Stimulated activated CD8-positive, alpha-beta memory T cell treated with anti-CD3 and anti-CD28 coated beads, Interleukin-2, amount 100 ng/mL, for 48 hours (primary cell): Measurements from ENCODE around the gene MEX3D.
"Not testable (repeated sequence)": the region's sequence is repeated elsewhere in the genome, so short reads cannot be mapped to it uniquely, and the experiment has no call there.

Source experiments
- DNase-seq, 2 donors: peaks; one replicate each; pipeline ENCODE4 v3.0.0-alpha.2; 2020; ENCODE audit warnings: low read depth in 2 of 2

MEX3D gene

DNA sequence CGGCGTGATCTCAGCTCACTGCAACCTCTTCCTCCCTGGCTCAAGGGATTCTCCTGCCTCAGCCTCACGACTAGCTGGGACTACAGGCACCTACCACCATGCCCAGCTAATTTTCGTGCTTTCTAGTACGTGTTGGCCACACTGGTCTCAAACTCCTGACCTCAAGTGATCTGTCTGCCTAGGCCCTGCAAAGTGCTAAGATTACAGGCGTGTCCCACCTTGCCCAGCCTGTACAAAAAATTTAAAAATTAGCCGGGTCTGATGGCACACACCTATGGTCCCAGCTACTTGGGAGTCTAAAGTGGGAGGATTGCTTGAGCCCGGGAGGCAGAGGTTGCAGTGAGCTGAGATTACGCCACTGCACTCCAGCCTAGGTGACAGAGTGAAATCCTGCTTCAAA lies 4.7 kb upstream of the MEX3D start:
- no peak for DNase-seq

DNA sequence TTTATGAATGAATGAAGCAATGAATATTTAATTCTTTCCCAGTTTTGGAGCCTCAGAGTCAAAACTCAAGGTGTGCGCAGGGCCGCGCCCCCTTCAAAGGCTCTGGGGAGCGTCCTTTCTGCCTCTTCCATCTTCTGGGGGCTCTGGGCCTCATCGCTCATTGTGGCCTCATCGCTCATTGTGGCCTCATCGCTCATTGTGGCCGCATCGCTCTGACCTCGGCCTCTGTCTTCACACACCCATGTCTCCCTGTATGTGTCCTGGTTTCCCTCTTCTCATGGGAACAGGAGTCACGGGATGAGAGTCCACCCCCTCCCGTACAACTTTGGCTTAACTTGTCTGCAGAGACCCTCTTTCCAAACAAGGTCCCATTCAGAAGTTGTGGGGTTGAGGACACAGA lies 3.2 kb upstream of the MEX3D start:
- no peak for DNase-seq

GRCh38 chr19:1570836-1571235 lies 2.7 kb upstream of the MEX3D start:
- no peak for DNase-seq

GRCh38 chr19:1569997-1570396 lies 1.9 kb upstream of the MEX3D start:
- no peak for DNase-seq

- no peak for DNase-seq
These were observed 287 bp downstream of the MEX3D start for GRCh38 chr19:1567848-1568227.

DNA sequence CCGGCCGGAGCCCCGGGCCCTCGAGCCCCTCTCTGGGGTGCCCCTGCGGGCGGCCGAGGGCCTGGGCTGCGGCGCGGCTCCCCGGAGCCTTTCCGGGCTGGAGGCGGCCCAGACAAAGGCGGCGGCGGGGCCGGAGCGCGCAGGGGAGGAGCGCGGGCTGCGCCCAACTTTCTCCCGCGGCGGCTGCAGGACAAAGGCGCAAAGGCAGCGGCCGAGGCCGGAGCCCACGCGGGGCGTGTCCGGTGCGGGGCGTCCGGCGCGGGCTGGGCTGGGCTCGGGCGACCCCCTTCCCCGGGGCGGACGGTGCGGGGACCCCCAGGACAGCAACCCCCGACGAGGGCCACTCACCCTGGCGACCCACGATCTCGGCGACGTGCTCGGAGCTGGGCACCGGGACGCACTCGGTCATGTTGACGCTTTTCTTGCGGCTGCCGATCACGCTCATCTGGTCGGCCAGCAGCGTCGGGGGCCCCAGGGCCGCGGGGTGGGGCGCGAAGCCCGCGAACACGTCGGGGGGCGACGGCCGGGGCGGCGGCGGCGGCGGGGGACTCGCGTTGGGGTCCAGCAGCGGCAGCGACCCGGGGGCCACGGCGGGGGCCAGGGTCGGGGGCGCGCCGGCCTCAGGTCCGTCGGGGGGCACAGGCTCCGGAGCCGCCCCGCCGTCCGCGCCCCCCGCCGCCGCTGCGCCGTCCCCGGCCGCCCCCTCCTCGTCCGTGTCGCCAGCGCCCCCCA lies 843 bp downstream of the MEX3D start:
- DNase-seq, result no peak

GRCh38 chr19:1566392-1567115 lies 1.6 kb downstream of the MEX3D start:
- no peak for DNase-seq

GRCh38 chr19:1563251-1563650 lies 4.9 kb downstream of the MEX3D start:
- no peak for DNase-seq

GRCh38 chr19:1561236-1561842 lies 6.8 kb downstream of the MEX3D start:
- DNase-seq, result no peak

- DNase-seq, result no peak
These were observed 7.7 kb downstream of the MEX3D start for GRCh38 chr19:1560286-1560882.

GRCh38 chr19:1558552-1558951 lies 9.6 kb downstream of the MEX3D start:
- DNase-seq, result no peak

DNA sequence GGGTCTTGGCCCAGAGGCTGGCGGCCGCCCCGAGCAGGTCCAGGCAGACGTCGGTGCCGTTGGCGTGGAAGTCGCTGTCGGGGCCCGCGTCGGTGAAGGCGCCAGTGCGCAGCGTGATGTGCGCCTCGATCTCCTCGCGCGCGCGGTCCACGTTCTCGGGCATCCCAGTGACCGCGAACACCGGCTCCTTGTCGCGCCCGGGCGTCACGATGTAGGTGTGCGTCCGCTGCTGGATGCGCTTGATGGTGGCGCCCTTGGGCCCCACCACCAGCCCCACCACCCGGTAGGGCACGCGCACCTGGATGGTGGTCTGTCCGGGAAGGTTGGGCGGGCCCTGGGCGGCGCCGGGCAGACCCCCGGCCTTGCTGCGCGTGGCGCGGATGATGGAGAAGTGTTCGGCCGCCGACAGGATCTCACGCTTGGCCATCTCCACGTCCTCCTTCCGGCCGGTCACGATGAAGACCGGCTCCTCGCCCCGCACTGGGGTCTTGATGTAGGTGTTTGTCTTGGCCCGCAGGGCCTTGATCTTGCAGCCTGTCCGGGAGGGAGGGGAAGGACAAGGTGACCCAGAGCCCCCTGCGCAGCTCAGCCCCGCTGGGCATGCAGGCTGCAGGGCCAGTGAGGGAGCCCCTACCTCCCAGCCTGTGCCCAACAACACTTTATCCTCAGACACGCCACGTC lies 11.6 kb downstream of the MEX3D start:
- DNase-seq, result no peak

DNA sequence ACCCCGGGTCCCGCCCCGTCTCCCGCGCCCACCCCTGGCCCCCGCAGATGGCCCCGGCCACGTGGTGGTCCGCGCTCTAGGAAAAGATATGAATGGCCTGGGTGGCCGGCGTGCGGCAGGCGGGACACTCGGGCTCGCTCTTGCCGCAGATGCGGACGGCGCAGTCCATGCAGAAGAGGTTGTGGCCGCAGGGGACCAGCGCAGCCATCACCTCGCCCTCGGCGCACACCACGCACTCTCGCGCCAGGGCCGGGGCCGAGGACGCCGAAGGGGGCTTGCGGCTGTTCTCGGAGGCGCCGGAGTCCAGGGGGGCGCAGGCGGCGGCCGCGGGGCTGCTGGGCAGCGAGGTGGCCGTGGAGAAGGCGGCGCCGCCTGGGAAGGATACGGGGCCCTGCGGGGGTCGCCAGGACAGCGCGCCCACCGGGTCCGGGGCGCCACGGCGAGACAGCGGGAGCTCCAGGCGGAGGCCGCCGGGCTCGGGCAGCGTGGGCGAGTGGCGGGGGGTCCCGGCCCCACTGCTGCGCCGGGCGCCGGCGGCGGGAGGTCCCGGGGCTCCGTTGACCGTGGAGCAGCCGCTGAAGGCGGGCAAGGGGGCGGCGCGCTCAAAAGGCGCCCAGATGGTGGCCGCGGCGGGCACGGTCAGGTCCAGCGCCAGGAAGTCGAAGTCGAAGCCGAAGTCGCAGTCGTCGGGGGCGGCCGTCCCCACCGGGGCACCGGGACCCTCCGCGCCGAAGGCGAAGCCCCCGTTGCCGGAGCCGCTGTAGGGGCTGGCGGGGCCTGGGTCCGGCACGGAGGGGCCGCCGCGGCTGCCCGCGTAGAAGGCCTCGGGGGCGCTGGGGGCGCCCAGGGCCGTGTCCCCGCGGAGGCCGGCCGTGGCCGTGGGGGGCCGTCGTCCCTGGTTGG lies 12.4 kb downstream of the MEX3D start:
- DNase-seq, result no peak

- no peak for DNase-seq
These were observed 13.2 kb downstream of the MEX3D start for GRCh38 chr19:1554968-1555367.

GRCh38 chr19:1553415-1553814 lies 14.7 kb downstream of the MEX3D start:
- DNase-seq, result no peak

DNA sequence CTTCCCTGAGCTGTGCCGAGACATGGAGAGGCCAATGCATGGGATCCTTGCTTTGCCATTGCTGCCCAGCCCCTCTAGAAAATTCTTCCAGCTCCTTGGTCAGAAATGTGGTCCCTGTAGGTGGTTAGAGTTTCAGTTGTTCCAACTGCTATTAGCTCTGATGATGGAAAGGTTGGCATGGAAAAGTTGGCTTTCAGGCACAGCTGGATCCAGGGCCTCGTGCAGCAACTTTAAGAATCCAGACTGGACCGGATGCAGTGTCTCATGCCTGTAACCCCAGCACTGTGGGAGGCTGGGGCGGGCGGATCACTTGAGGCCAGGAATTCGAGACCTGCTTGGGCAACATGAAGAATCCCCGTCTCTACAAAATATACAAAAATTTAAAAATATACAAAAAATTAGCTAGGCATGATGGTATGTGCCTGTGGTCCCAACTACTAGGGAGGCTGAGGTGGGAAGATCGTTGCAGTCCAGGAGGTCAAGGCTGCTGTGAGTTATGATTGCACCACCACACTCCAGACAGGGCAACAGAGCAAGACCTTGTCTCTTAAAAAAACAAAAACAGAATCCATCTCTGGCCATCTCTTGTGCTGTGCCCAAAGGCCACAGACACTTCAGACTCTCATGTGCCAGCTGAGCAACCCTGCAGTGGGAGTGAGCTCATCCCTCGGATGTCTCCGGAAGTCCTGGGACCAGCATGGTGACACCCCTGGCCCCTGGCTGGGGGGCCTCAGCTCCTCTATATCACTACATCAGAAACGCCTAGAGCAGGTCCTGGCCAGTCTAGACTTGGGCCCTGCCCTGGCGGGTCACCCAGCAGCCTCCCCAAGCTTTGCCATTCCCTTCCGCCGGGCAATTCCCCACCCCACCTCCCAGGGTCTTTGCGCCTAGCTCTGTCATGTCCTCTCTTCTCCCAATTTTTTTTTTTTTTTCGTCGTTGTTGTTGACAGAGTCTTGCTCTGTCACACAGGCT lies 16.8 kb downstream of the MEX3D start:
- DNase-seq, result no peak

DNA sequence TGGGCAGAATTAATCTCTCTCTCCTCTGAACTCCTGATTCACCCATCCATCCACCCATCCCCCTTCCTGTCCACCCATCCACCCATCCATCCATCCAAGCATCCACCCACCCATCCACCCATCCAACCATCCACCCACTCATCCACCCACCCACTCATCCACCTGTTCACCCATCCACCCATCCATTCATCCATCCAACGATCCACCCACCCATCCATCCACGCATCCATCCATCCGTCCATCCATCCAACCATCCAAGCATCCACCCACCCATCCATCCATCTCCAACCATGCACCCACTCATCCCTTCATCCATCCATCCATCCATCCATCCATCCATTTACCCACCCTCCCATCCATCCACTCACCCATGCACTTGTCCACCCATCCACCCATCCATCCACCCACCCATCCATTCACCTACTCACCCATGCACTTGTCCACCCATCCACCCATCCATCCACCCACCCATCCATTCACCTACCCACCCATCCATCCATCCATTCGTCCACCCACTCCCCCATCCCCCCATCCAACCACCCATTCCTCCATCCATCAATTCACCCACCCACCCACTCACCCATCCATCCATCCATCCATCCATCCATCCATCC lies 18.7 kb downstream of the MEX3D start:
- no peak for DNase-seq

- DNase-seq, result no peak
These were observed 27.7 kb downstream of the MEX3D start for GRCh38 chr19:1540365-1540925.

- not testable (repeated sequence) for DNase-seq
These were observed 28.4 kb downstream of the MEX3D start for GRCh38 chr19:1539749-1540148.
